HG03521 (cell line): ENCODE measurements around the gene ZDHHC9.

ENCODE experiments used
- ATAC-seq: cut with Tn5 transposase; IDR thresholded peaks from one replicate; pipeline ENCODE4 v1.9.1; 2021; ENCODE audit warnings: mild to moderate bottlenecking, moderate library complexity; ENCODE audit not compliant: unreplicated experiment

ZDHHC9 gene

GRCh38 chrX:129768586-129769466 is 74.9 kb downstream of the ZDHHC9 start:
- no peak for ATAC-seq

DNA sequence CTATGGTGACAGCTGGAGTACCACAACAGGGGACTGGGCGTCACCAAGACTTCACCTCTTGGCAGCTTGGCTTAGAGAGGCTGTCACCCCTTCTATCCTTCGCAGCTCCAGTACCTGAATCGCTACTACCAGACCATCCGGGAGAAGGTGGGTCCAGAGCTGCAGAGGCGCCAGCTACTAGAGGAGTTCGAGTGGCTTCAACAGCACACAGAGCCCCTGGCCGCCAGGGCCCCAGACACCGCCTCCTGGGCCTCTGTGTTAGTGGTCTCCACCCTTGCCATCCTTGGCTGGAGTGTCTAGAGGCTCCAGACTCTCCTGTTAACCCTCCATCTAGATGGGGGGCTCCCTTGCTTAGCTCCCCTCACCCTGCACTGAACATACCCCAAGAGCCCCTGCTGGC is 75.5 kb downstream of the ZDHHC9 start:
- ATAC-seq: no peak

- ATAC-seq: no peak
Measured at GRCh38 chrX:129763666-129764065, 80.0 kb downstream of the ZDHHC9 start.

DNA sequence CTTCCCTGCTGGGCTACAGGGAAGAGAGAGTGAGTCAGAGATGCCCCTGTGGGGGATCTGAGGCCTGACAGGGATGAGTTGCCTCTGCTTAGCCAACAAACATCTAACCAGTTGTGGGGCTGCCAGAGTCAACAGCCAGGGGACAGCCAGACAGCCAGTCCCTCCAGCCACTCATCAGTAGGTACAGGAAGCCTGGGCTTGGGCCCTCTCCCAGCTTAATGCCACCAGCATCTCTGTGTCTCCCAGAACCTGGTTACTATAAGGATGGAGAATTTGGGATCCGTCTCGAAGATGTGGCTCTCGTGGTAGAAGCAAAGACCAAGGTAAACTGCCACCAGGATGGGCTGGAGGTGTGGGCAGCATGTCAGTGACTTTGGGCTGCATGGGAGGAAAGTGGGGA is 81.2 kb downstream of the ZDHHC9 start:
- no peak for ATAC-seq

GRCh38 chrX:129761596-129761995 is 82.1 kb downstream of the ZDHHC9 start:
- no peak for ATAC-seq

DNA sequence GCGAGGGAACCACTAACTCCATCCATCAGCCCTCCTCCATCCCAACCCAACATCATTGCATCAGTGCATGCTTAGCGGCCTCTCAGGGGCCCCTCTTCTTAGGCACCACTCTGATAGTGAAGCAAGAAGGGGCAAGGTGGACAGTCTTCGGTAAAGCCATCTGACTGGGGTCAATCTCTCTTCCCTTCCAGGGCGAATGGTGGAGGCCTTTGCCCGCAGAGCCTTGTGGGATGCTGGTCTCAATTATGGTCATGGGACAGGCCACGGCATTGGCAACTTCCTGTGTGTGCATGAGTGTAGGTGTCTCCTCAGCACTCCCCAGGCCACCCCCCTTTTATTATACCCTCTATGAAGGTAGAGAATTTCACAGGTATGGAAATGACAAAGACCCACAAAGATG is 82.7 kb downstream of the ZDHHC9 start:
- no peak for ATAC-seq

DNA sequence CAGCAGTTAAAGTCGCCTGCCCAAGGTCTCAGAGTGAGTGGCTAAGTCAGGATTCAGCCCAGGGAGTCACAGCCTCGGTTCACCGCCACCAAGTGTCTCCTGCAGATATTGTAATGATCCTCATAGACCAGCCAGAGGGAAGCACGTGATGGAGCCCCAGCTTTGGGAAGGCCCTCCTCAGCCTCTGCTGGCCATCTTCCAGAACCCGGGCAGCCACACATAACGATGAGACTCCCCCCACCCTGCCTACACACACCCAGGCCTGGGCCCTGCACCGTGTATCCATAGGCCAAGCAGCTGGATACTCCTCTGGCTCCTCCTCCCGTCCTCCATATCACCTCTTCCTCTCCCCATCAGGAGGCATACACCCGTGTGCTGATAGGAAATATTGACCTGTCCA is 83.5 kb downstream of the ZDHHC9 start:
- ATAC-seq: no peak

DNA sequence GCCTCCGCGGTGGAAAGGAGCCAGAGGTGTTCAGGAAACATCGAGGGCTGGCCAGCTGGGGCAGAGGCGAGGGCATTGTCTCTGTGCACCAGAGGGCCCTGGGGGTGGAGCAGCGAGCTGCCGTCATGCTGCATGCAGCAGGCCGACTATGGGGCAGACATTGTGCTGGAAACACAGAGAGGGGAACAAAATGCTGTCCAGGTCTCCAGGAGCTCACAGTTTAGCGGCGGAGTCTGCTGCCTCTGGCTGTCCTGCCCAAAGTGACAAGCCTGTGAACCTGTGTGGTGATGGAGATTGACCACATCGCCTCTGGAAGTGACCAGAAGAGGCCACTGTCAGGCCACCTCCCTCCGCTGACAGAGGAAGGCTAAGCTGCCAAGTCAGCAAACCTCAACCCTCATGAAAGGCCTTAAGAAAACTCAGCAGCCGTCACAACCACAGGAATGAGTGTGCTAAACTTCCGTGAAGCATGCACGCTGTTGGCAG is 84.1 kb downstream of the ZDHHC9 start:
- ATAC-seq: no peak

DNA sequence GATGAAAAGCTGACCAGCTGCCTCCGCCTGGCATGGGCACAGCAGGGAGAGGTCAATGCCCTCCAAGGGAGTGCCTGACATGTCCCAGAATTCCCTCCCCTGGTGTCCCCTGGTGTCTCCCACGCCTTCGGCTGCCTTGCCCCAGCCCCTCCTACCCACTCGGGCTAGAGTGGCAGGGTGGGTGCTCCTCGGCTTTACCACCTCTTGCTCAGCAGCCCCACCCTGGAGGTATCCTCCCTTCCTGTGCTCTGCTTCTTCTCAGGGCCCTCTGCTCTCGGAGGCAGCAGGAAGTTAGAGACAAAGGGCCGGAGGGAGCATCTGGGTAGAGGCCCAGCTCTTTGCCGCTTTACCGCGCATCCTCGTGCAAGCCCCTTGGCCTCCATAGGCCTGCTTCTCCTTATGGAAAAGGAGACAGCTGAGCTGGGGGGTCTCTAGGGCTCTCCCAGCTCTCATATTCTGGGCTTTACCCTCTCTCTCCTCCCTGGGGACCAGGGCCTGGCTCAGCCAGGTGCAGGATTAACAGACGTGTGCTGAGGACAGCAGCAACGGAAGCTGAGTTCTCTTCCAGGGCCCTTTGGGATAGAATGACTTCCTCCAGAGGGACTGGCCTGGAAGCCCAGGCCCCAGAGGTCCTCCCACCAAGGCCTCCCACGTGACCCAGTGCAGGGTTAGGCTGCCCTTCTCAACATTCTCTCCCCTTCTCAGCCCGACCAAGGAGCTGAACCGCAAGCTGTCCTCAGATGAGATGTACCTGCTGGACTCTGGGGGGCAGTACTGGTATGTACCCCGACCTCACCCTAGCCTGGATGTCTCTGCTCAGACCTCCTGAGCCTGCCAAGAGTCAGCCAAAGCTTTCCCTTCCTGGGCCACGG is 87.7 kb downstream of the ZDHHC9 start:
- ATAC-seq: no peak

DNA sequence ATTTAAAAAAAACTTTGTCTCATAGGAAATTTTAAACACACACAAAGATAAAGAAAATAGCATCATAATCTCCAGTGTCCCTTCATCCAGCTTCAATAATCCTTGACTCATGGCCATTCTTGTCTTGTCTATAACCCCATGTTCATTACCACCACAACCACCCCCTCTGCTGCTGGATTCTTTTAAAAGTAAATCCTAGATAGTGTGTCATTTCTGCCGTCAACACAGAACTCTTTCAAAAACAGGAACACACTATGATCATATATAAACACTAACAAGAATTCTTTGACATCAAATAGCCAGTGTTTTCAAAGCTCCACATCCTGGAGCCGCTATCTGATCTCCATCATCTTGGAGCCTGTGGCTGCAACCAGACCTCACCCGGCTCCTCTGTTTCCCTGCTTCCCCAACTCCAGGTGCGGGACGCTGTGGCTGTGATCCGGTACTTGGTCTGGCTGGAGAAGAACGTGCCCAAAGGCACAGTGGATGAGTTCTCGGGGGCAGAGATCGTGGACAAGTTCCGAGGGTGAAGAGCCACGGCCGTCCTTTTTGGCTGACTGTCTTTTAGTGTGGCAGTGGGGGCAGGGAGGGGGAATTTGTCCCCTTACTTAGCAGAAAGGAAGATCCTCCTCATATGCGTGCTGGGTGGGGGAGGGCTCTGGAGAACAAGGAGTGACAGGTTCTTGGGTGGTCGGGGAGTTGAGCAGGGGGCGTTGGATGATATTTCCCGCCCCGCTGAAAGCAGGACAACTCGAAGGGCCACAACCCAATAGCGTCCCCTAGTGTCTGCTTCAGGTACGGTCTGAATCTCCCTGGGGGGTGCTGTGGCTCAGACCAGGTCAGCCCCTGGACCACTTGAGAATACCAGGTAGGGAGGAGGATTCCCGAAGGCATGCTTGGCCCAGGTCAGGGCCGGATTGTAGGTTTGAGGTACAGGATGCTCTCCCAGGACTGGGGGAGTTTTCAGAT is 89.3 kb downstream of the ZDHHC9 start:
- no peak for ATAC-seq
